HepG2 (cell line): ENCODE data around the gene SAMD4B. TPM values are rescaled to one million over a fixed set of nuclear protein-coding genes. Genes with fewer than 3 reads are reported as not detected.

Experiments used
- ATAC-seq: fragments of 200-7000 bp; cut with Tn5 transposase; 3 replicates; pipeline ENCODE4 v1.9.1; 2020; ENCODE audit warnings: mild to moderate bottlenecking, moderate library complexity
- BruUV-seq: library from RNA; stranded (reverse); fragments of 400-500 nt; replicated peaks from 2 replicates; lab custom pipeline; 2021; lab: Mats Ljungman, UMichigan
- CTCF ChIA-PET: fragments of 300-600 bp; formaldehyde crosslinking; extraction: SDS; loops from one replicate; lab custom pipeline; 2021; ENCODE audit warnings: low total read pairs, inconsistent platforms, low intra/inter-chr PET ratio; lab: Yijun Ruan, JAX
- POLR2A ChIA-PET: fragments of 350-600 bp; sonication (Branson Sonifier 250); formaldehyde crosslinking; loops from one replicate; lab custom pipeline; 2020; ENCODE audit warnings: antibody characterized with exemption, inconsistent platforms; lab: Yijun Ruan, JAX
- DNase-seq: peaks from one replicate; pipeline ENCODE4 v3.0.0-alpha.2; 2015; ENCODE audit warnings: low spot score
- FAIRE-seq: peaks from 3 replicates; lab custom pipeline; 2011; peaks lifted over from hg19 to GRCh38; lab: Jason Lieb, UNC
- H2AFZ ChIP-seq: one replicate; pipeline ENCODE4 v1.6.1; 2011; ENCODE audit warnings: low read length, inconsistent platforms
- H3K27ac ChIP-seq: fragments of 300-600 bp; 3 replicates; pipeline ENCODE4 v1.8.0; 2011; ENCODE audit warnings: mixed run types, mild to moderate bottlenecking, mixed read lengths, low read length, inconsistent platforms; ENCODE audit not compliant: insufficient read depth; ENCODE audit errors: extremely low read length
- H3K27me3 ChIP-seq, 2 experiments: fragments of 200-600 bp in 1 of 2; 2 replicates in 1 of 2; 3 replicates in 1 of 2; pipeline versions ENCODE4 v1.6.0 to v1.8.0; 2011; ENCODE audit warnings: low read length in 2 of 2, mild to moderate bottlenecking in 2 of 2, moderate library complexity in 2 of 2, inconsistent platforms in 1 of 2; ENCODE audit not compliant: insufficient read depth in 2 of 2, control insufficient read depth in 1 of 2
- H3K36me3 ChIP-seq, 2 experiments: fragments of 200-600 bp in 1 of 2; replicated peaks in 1 of 2; 2 replicates in 1 of 2; 3 replicates in 1 of 2; pipeline versions ENCODE4 v1.5.1 to v1.8.0; 2011; ENCODE audit warnings: low read length in 2 of 2, inconsistent platforms in 1 of 2; ENCODE audit not compliant: insufficient read depth in 2 of 2, control insufficient read depth in 1 of 2
- H3K4me1 ChIP-seq: 2 replicates; pipeline ENCODE4 v1.5.1; 2012; ENCODE audit warnings: low read length, inconsistent platforms; ENCODE audit not compliant: insufficient read depth
- H3K4me2 ChIP-seq: 2 replicates; pipeline ENCODE4 v1.6.0; 2011; ENCODE audit warnings: low read depth, low read length, inconsistent platforms
- H3K4me3 ChIP-seq, 3 experiments: fragments of 200-600 bp in 1 of 3; sonication (generic), shearing (Covaris generic) in 1 of 3; replicated peaks in 1 of 3; 2 replicates each; pipeline ENCODE4 v1.5.1; 2011 to 2016; ENCODE audit warnings: low read length in 3 of 3, inconsistent platforms in 2 of 3, low read depth in 2 of 3, mild to moderate bottlenecking in 2 of 3, control low read depth in 1 of 3, mixed read lengths in 1 of 3; ENCODE audit not compliant: insufficient read depth in 1 of 3
- H3K79me2 ChIP-seq: one replicate; pipeline ENCODE4 v1.6.1; 2011; ENCODE audit warnings: low read length, inconsistent platforms; ENCODE audit not compliant: insufficient read depth
- H3K9ac ChIP-seq: 2 replicates; pipeline ENCODE4 v1.6.0; 2011; ENCODE audit warnings: mild to moderate bottlenecking, low read depth, low read length, inconsistent platforms; ENCODE audit not compliant: insufficient read depth
- H3K9me3 ChIP-seq: 2 replicates; pipeline ENCODE4 v1.5.1; 2012; ENCODE audit warnings: mild to moderate bottlenecking, low read length
- H4K20me1 ChIP-seq: 2 replicates; pipeline ENCODE4 v1.6.0; 2011; ENCODE audit warnings: inconsistent platforms, mild to moderate bottlenecking, low read length, moderate library complexity; ENCODE audit not compliant: insufficient read depth
- HNRNPUL1 ChIP-seq: fragments of 200-400 bp; formaldehyde crosslinking; IDR thresholded peaks from 2 replicates; pipeline ENCODE4 v1.6.1; 2017; ENCODE audit warnings: low read depth, mild to moderate bottlenecking, low read length, moderate library complexity
- JDP2 ChIP-seq: sonication (generic); formaldehyde crosslinking; IDR thresholded peaks from 2 replicates; pipeline ENCODE4 v1.8.1; 2022; ENCODE audit warnings: missing genetic modification reagents, borderline replicate concordance
- NAIF1 ChIP-seq: sonication (generic); formaldehyde crosslinking; IDR thresholded peaks from 2 replicates; pipeline ENCODE4 v1.5.0; 2020; ENCODE audit warnings: mild to moderate bottlenecking, missing genetic modification reagents, borderline replicate concordance
- SALL2 ChIP-seq: sonication (generic); formaldehyde crosslinking; IDR thresholded peaks from 2 replicates; pipeline ENCODE4 v1.8.1; 2023; ENCODE audit warnings: mild to moderate bottlenecking, missing genetic modification reagents, inconsistent platforms
- ZNF503 ChIP-seq: sonication (generic); formaldehyde crosslinking; IDR thresholded peaks from 2 replicates; pipeline ENCODE4 v1.4.0; 2020; ENCODE audit warnings: missing genetic modification reagents
- WGBS: methylation state at CpG from one replicate; pipeline ENCODE4 v1.1.6; 2017; ENCODE audit warnings: low lambda C conversion rate; 5-methylcytosine and 5-hydroxymethylcytosine counted together
- in situ Hi-C: cut with HindIII; loops from 2 replicates; pipeline ENCODE4 v1.10.0; 2017; ENCODE audit warnings: low pct_unique_long_range_greater_than_20kb; ENCODE audit not compliant: extremely low pct_ligation_motif_present
- intact Hi-C: fragments of 100-400 bp; cut with micrococcal nuclease; formaldehyde crosslinking; loops from one replicate; pipeline ENCODE4 v1.10.0; 2022; ENCODE audit not compliant: unreplicated experiment
- polyA plus RNA-seq, 8 experiments: library from polyadenylated mRNA; depleted of rRNA in 3 of 8; stranded (reverse) in 7 of 8; unstranded in 1 of 8; fragments of >200 nt; fragmentation: Illumina TruSeq in 4 of 8; extraction: Trizol in 4 of 8; gene quantifications; 2 replicates each; pipeline versions ENCODE4 v1.2.1 to v1.2.3, GENCODE V29; 2011 to 2016; ENCODE audit warnings: low read depth in 4 of 8, missing spikeins in 1 of 8, mixed read lengths in 1 of 8; ENCODE audit not compliant: insufficient read depth in 1 of 8
- total RNA-seq, 5 experiments: library from RNA; depleted of rRNA; stranded (reverse); fragments of >200 nt; fragmentation: Illumina TruSeq; extraction: Trizol; gene quantifications; 2 replicates each; pipeline ENCODE4 v1.2.3, GENCODE V29; 2016; ENCODE audit warnings: low read depth in 1 of 5

The SAMD4B gene
- total and polyA plus RNA-seq, 2 of the 13 experiments (the other 11 are each of a cell fraction or from before 2014, with no cell fraction given): 26.0 to 31.8 TPM

- Histone ChIP-seq H3K27ac (no peak overlapping the region), H2AFZ (no peak overlapping the region)
- intact Hi-C loops: loop anchor here (10.0 kb wide), 1 partner anchor 117 kb away; the partner anchor contains the start of gene EID2B
- 96% methylated on average over 26 of the region's 30 CpGs for WGBS
- POLR2A ChIA-PET: interaction anchor here (2.1 to 4.2 kb wide), 2 partner anchors 11 to 18 kb away, joined by 13 to 31 read pairs; partner anchors contain the start of gene RPS16
- ATAC-seq: no peak
- TF ChIP-seq JDP2 (CRISPR knock-in tag): no peak
- no peak for TF ChIP-seq SALL2 (CRISPR knock-in tag)
- no peak for TF ChIP-seq NAIF1
- no peak for TF ChIP-seq HNRNPUL1
- no peak for TF ChIP-seq ZNF503
- TF ChIP-seq, all 625 proteins: peak for 0
- Histone ChIP-seq H3K36me3 (peaks cover 4 to 10% of the 10 kb centered on the region in 2 experiments; a peak in 4 of 5 replicates), H4K20me1 (no peaks in the 10 kb centered on the region), H3K27me3 (no peaks in the 10 kb centered on the region), H3K79me2 (peaks cover 6% of the 10 kb centered on the region), H3K9ac (no peak overlapping the region), H3K4me2 (no peak overlapping the region), H3K9me3 (no peaks in the 10 kb centered on the region), H3K4me1 (peaks cover 32% of the 10 kb centered on the region), H3K4me3 (no peak overlapping the region)
- FAIRE-seq (no peak), DNase-seq (no peak)
- BruUV-seq: no TSS peak
- CTCF ChIA-PET: no interaction called here
- in situ Hi-C loops: no loop called here
Measured at GRCh38 chr19:39417463-39418181, 75.4 kb downstream of the SAMD4B start.
